Stimulated activated CD4-positive, alpha-beta T cell treated with anti-CD3 and anti-CD28 coated beads, Interleukin-15, amount 100 ng/mL, for 1 hour (primary cell): ENCODE measurements around the gene CFAP107.
"Not testable (repeated sequence)": the region's sequence is repeated elsewhere in the genome, so short reads cannot be mapped to it uniquely, and the experiment has no call there.

Experiments used
- DNase-seq, 2 donors: peaks; one replicate each; pipeline ENCODE4 v3.0.0-alpha.2; 2020; ENCODE audit warnings: low read depth in 1 of 2, low spot score in 1 of 2

Gene CFAP107, protein sequence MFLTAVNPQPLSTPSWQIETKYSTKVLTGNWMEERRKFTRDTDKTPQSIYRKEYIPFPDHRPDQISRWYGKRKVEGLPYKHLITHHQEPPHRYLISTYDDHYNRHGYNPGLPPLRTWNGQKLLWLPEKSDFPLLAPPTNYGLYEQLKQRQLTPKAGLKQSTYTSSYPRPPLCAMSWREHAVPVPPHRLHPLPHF

DNA sequence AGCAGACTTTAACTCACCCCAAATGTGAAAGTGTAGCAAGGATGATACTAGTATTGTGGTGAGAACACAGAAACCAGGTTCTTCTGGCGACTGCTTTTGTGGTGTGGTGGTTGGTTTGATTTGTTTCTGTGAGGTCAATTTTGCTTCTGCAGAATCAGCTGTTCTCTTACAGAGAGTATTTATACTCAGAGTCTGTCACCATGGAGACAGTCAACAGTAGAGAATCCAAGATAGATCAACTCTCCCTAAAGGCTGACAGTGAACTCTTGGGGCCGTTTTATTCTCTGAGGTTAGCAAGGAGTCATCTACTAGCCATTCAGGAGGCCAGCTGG lies at the start of gene CFAP107:
Gene CFAP107 (plus strand): TSS at position 209 of the 332 bp plus-strand sequence. CDS start 231 bp downstream, outside the sequence.
- no peak for DNase-seq

DNA sequence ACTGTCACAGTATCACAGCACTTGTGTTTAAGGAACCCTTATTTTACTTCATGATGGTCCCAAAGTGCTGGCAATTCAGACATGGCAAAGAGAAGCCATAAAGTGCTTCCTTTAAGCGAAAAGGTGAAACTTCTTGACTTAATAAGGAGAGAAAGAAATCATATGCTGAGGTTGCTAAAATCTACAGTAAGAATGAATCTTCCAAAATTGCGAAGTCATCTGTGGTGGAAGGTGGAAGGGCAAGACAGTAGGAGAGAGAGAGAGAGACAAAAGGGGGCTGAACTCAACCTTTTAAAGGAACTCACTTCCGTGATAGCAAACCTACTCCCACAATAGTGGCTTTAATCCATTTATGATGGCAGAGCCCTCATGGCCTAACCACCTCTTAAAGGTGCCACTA lies 49.3 kb upstream of the CFAP107 start:
- no peak for DNase-seq

DNA sequence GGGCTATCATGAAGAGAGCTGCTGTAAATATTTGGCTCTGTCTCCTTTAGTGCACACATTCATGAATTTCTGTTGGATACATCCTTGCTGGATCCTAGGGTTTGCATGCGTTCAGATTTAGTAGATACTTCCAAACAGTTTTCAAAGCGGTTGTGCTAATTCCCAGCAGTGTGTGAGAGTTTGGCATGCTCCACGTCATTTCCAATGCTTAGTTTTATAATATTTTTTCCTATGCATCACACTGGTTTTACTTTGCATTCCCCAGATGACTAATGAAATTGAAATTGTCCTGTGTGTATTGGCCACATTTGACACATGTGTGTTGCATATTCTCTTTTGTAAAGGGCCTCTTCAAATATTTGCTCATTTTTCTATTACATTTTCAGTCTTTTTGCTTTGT lies 48.6 kb upstream of the CFAP107 start:
- DNase-seq = no peak

DNA sequence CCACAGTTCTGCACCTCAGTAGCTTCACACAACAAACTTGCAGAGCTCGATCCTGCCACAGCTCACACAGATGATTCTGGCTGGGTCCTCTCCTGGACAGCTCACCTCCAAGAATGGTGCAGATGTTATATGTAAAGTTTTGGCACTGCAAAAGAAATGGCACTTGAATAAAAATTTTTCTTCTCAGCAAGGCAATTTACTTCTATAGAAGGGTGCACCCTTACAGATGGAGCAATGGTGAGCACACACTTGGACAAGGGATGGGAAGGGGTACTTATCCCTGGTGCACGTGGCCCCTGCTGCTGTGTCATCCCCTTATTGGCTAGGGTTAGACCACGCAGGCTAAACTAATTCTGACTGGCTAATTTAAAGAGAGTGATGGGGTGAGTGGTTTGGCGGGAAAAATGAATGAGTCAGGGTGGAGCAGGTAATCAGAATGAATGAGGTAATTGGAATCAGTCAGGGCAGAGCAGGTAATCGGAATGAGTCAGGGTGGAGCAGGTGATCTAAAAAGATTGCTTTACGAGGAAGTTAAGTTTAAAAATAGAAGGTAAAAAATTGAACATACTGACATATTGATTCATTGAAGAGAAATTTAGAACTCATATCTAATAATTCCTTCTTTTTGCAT lies 42.1 kb upstream of the CFAP107 start:
- DNase-seq = no peak

DNA sequence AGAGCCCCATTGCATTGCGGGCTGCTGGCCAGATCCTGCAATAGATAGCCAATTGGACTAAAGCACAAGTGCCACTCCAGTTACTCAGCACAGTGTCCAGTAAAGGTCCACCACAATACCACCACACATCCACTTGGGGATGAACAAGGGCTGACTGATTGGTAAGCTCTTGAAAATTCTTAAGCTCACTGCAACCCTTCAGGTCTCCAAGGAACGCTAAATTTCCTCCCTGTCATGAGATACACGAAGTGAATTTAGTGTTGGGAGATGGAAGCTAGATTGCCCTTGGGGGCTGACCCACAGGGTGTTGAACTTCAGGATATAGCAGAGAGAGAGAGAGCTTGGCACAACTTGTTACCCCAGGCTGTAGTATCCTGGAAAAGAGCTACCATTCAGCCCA lies 39.9 kb upstream of the CFAP107 start:
- no peak for DNase-seq

DNA sequence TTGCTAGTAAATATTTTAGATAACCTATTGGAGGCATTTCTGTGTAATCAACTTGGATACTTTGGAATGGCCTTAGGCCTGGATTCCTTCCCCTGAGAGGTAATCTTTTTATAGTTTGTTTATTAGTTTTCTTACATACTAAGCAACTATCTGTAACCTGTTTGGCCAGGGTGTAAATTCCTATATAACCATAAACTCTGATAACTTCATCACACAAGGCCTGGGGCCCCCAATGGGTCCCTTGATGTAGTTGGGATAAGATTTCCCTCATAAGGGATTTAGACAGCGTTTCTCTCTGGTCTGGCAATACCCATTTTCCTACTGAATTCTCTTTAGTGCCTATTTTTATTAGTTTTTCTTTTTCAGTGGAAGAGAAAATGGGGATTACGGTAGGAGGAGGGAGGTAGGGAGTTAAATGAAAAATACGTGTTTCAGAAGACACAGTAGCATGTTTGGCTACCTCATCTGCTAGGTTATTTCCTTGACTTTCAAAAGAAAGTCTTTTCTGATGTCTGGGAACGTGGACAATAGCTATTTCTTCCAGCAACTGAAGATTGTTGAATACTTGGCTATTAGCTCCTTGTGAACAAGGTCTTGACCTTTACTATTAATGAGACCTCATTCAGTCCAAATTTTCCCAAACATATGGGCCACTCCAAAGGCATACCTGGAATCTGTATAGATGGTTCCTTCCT lies 37.5 kb upstream of the CFAP107 start:
- DNase-seq = no peak

DNA sequence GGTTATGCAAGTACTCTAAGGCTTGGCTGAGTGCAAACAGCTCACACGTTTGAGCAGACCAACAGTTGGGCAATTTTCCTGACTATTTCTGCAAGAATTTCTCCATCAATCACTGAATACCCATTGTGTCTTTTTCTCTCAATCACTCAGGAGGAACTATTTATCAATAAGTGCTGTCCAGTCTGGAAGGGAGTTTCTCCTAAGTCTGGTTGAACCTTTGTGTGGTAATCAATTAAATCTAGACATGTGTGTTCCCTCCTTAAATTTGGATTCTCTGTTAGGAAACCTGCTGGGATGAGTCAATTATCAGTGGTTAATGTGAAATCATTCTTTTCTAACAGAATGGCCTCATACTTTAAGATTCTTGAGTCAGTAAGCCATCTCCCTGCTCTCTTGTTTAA lies 36.9 kb upstream of the CFAP107 start:
- DNase-seq = no peak

DNA sequence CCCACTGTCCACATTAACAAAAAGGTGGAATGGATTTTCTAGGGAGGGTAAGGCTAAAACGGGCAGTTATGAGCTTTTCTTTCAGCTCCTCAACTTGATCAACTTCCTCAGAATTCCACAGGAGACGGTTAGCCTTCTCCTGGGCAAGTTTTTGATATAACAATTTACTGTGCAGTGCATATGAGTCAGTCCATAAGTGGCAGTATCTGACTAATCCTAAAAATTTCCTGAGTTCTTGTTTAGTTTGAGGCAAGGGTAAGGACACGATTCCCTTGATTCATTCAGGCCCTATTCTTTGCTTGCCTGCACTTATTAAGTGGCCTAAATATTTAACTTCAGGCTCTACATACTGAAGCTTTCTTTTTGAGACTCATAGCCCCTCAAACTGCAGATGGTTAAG lies 36.3 kb upstream of the CFAP107 start:
- DNase-seq = no peak

DNA sequence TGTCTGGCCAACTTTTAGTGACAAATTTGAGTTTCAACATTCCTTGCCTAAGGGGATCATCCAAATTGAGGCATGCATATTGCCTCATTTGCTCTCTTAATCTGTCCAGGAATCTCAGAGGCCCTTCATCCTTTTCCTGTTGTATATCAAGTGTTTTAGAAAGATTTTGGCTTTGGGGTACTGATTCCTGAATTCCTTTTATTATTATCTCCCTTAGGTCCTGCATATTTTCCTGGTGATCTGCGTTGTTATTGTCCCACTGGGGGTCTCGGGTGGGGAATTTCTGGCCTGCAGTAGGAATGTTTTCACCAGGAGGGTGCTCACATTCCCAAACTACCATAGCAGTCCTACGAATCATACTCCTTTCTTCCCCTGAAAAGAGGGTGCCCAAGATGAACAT lies 34.5 kb upstream of the CFAP107 start:
- no peak for DNase-seq

DNA sequence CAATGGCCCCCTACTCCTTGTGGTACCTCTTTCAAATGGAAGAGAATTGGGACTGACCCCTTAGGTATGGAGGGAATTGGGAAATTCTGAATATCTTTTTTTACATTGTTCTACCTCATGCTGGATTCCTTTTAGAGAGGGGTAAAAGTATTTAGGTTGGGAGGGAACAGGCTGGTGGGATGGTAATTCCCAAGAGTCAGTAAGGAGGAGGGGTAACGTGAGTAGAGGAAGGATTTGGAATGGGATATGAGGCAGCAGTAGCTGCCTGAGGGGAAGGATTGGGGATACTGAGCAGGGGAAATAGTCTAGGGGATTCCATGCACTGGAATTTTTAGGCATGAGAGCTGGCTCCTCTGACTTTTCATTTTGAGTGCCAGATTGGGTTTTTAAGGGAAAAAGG lies 33.9 kb upstream of the CFAP107 start:
- no peak for DNase-seq

DNA sequence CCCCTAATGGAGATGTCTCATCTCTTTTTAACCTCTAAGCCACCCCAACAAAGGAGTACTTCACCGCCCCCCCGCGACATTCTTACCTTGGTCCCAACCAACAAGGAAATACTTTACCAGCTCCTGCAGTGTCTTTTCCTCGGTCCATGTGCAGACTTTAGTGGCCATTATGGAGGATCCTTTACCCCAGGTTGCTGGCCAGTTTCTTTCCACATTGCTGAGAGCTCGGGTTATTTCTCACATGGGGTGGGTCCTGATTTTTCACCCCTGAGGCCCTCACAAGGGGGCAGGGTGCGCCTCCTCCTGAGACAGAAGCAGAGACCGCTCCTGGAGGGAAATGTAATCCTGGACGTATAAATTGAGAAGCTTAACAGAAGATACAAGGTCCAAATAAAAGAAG lies 33.1 kb upstream of the CFAP107 start:
- no peak for DNase-seq

DNA sequence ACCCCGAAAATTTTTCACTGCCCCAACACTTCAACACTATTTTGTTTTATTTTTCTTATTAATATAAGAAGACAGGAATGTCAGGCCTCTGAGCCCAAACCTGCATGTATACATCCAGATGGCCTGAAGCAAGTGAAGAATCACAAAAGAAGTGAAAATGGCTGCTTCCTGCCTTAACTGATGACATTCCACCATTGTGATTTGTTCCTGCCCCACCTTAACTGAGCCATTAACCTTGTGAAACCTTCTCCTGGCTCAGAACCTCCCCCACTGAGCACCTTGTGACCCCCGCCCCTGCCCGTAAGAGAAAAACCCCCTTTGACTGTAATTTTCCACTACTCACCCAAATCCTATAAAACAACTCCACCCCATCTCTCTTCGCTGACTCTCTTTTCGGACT lies 32.3 kb upstream of the CFAP107 start:
- not testable (repeated sequence) for DNase-seq

DNA sequence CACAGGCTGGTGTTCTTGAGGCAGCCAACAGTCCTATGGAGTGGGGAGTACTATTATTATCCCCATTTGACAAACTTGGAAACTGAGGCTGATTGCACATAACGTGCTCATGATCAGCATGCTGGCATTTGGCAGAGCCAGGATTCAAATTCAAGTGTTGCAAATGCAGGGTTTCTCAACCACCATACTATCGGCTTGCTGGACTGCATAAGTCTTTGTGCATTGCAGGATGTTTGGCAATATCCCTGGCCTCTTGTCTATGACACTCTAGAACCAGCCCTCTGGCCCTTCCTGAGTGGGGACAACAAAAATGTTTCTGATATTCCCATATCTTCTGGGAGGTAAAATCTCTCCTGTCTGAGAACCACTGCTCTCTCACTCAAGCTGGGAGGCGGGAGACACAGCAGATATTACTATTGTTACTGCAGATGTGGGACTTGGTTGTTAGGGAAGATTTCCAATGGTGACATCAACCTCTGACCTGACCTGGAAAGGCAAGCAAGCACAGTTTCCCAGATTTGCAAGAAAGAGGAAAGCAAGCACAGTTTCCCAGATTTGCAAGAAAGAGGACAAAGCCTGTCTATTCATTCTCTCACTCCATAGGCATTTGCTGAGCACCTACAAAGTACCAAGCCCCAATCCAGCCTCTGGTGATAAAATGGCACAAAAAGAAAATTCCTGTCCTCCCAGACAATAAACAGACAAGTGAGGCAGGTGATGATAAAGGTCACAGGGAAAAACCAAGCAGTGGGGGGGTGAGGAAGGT lies 31.1 kb upstream of the CFAP107 start:
- DNase-seq = no peak

DNA sequence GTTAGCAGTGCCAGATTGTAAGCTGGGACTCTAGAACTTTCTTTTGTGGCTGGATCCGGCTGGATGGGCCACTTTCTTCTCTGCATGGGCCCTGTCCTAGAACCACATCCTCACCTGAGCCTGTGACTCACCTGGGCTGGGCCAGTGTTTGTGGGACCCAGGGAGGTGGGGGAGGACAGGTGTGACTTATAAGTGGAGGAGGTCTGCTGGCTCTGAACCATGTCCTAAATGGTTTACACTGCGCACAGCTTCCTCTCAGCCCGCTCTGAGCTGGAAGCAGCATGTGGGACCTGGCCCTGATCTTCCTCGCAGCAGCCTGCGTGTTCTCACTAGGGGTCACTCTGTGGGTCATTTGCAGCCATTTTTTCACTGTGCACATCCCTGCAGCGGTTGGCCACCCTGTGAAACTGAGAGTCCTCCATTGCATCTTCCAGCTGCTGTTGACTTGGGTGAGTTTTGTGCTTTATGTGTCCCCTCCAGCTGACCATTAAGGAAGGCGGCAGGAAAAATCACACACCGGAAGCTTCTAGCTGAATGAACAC lies 30.0 kb upstream of the CFAP107 start, which contains the start of gene AADACL3:
Gene AADACL3 (plus strand): TSS at position 215 of the 542 bp plus-strand sequence. CDS start 67 bp downstream, at position 282.
- DNase-seq = no peak

DNA sequence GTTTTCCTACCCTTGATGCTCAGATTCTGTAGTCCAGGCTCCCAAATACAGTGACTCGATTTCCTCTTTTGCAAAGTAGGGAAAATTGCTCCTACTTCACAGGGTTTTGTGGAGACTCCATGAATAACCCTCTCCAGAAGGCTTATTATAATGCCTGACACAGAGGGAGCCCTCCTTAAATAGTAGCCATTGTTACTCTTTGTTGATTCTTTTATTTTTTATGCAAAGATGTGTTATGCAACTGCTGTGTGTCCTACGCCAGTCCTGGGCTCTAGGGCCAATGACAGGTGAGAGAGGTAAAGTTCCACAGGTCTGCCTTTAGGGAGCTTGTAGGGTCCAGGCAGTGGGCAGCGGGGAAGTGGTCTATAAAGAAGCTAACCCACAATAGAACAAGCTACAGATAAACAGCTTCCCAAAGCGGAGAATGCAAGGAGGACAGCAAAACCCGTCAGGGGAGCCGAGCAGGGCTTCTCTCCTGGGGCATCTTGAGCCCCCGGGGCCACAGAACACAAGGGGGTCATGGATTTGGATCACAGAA lies 28.6 kb upstream of the CFAP107 start:
- no peak for DNase-seq

DNA sequence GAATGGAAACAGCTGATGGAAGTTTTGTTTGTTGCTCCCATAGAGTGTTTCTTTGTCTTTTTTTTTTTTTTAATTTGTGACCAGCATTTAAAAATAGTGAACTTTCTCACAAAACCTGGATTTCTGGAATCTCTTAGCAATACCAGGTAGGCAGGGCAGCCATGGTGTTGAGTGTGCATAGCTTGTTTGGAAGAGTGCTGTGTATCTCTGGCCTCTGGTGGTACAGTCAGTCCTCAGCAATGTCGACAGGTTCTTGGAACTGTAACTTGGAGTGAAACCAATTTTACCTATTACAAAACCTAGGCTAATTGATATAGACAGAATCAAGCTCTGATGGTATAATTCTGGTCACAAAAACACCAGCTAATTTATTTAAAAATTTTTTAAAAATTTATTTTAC lies 23.4 kb upstream of the CFAP107 start:
- no peak for DNase-seq

DNA sequence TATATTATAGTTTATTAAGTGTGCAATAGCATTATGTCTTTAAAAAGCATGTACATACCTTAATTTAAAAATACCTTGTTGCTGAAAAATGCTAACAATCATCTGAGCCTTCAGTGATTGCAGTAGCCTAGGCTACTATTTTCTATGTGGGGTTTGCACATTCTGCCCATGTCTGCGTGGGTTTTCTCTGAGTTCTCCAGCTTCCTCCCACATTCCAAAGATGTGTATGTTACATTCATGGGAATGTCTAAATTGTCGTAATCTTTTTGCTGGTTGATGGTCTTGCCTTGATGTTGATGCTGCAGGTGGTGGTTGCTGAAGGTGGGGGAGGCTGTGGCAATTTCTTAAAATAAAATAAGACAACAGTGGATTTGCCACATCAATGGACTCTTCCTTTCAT lies 17.6 kb upstream of the CFAP107 start:
- no peak for DNase-seq

DNA sequence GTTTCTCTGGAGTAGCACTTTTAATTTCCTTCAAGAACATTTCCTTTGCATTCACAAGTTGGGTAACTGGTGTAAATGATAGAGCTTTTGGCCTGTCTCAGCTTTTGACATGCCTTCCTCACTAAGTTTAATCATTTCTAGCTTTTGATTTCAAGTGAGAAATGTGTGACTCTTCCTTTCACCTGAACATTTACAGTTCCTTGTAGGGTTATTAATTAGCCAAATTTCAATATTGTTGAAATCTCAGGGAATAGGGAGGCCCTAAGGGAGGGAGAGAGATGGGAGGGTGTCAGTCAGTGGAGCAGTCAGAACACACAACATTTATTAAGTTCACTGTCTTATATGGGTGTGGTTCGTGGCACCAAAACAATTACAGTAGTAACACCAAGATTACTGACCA lies 15.8 kb upstream of the CFAP107 start:
- no peak for DNase-seq

DNA sequence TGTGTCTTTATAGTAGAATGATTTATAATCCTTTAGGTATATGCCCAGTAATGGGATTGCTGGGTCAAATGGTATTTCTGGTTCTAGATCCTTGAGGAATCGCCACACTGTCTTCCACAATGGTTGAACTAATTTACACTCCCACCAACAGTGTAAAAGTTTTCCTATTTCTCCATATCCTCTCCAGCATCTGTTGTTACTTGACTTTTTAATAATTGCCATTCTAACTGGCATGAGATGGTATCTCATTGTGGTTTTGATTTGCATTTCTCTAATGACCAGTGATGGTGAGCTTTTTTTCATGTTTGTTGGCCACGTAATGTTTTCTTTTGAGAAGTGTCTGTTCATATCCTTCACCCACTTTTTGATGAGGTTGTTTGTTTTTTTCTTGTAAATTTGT lies 14.9 kb upstream of the CFAP107 start:
- DNase-seq = not testable (repeated sequence)

DNA sequence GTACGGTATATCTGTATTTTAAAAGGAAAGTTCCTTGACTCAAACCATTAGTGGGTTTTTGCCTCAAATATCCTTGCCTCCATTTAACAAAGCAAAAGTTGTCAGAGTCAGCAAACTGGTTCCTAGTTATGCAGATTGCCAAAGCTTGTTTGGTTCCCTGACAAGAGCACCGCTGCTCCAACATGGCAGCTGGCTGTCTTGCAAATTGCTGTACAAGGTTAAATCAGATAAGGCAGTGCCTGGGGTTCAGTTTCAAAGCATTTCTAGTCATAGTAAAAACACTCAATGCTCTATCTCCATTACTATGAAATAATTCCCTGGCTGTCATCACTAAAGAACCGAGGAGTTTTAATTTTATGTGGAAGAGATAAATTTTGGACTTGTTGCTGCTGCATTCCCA lies 11.3 kb upstream of the CFAP107 start:
- DNase-seq = no peak

DNA sequence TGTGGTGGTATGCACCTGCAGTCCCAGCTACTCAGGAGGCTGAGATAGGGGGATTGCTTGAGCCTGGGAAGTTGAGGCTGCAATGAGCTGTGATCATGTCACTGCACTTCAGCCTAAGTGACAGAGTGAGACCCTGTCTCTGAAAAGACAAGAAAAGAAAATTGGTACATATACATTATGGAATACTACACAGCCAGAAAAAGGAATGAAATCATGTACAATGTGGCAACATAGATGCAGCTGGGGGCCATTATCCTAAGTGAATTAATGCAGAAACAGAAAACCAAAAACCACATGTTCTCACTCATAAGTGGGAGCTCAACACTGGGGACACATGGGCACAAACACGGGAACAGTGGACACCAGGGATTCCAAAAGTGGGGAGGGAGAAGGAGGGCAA lies 7.1 kb upstream of the CFAP107 start:
- no peak for DNase-seq
